IMR-90 (cell line): ENCODE results near the gene TCF19.

Experiments used
- BHLHE40 ChIP-seq: fragments of 150-350 bp; IDR thresholded peaks from 2 replicates; pipeline ENCODE4 v1.6.1; 2016; ENCODE audit warnings: mild to moderate bottlenecking, low read depth, low read length
- CHD1 ChIP-seq: IDR thresholded peaks from 2 replicates; pipeline ENCODE4 v1.6.1; 2012; ENCODE audit warnings: low read depth, low read length, improper control_type of control experiment
- MAFK ChIP-seq: IDR thresholded peaks from 2 replicates; pipeline ENCODE4 v1.6.1; 2012; ENCODE audit warnings: low read depth, low read length, improper control_type of control experiment
- MAZ ChIP-seq: IDR thresholded peaks from 2 replicates; pipeline ENCODE4 v1.6.1; 2012; ENCODE audit warnings: low read depth, mild to moderate bottlenecking, low read length, improper control_type of control experiment, moderate library complexity, borderline replicate concordance
- POLR2A ChIP-seq: IDR thresholded peaks from 2 replicates; pipeline ENCODE4 v1.6.1; 2012; ENCODE audit warnings: mild to moderate bottlenecking, low read depth, low read length
- RAD21 ChIP-seq: IDR thresholded peaks from 2 replicates; pipeline ENCODE4 v1.6.1; 2012; ENCODE audit warnings: low read length, improper control_type of control experiment
- RFX5 ChIP-seq: IDR thresholded peaks from 2 replicates; pipeline ENCODE4 v1.8.0; 2012; ENCODE audit warnings: low read depth, mild to moderate bottlenecking, low read length, moderate library complexity
- SMC3 ChIP-seq: fragments of 150-350 bp; IDR thresholded peaks from 2 replicates; pipeline ENCODE4 v1.6.1; 2016; ENCODE audit warnings: low read depth, mild to moderate bottlenecking, antibody characterized with exemption, low read length, moderate library complexity
- TF ChIP-seq, protein P1 (sequence below): conservative IDR thresholded peaks from 2 replicates; pipeline ENCODE4 v1.5.1; 2012; ENCODE audit warnings: mild to moderate bottlenecking, low read depth, low read length, improper control_type of control experiment
- TF ChIP-seq, protein P2 (sequence below): fragments of 150-350 bp; IDR thresholded peaks from 2 replicates; pipeline ENCODE4 v1.6.1; 2016; ENCODE audit warnings: low read depth, mild to moderate bottlenecking, low read length, moderate library complexity, borderline replicate concordance

DNA sequence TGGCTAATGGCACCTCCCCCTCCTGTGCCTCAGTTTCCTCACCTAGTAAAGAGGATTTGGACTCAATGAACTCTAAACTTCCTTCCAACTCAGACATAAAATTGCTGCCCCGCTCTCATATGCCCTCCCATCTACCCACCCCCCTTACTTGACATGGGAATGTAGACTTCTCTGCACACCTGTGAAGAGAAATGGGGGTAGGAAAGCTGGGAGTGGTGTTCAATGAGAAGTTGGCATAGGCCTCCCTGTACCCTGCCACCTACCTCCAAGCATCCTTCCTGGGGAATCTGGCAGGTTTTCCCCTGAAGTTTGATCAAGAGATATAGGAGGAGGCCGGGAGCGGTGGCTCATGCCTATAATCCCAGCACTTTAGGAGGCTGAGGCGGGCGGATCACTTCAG is 16.0 kb downstream of the TCF19 start:
- TF ChIP-seq SMC3 (no peak), POLR2A (no peak), MAFK (no peak), RAD21 (no peak), MAZ (no peak), RFX5 (no peak), BHLHE40 (no peak), CHD1 (no peak)
- TF ChIP-seq, protein P1, sequence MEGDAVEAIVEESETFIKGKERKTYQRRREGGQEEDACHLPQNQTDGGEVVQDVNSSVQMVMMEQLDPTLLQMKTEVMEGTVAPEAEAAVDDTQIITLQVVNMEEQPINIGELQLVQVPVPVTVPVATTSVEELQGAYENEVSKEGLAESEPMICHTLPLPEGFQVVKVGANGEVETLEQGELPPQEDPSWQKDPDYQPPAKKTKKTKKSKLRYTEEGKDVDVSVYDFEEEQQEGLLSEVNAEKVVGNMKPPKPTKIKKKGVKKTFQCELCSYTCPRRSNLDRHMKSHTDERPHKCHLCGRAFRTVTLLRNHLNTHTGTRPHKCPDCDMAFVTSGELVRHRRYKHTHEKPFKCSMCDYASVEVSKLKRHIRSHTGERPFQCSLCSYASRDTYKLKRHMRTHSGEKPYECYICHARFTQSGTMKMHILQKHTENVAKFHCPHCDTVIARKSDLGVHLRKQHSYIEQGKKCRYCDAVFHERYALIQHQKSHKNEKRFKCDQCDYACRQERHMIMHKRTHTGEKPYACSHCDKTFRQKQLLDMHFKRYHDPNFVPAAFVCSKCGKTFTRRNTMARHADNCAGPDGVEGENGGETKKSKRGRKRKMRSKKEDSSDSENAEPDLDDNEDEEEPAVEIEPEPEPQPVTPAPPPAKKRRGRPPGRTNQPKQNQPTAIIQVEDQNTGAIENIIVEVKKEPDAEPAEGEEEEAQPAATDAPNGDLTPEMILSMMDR = no peak
- TF ChIP-seq, protein P2, sequence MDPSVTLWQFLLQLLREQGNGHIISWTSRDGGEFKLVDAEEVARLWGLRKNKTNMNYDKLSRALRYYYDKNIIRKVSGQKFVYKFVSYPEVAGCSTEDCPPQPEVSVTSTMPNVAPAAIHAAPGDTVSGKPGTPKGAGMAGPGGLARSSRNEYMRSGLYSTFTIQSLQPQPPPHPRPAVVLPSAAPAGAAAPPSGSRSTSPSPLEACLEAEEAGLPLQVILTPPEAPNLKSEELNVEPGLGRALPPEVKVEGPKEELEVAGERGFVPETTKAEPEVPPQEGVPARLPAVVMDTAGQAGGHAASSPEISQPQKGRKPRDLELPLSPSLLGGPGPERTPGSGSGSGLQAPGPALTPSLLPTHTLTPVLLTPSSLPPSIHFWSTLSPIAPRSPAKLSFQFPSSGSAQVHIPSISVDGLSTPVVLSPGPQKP = no peak
